ENCODE measurements around the gene EIF4B.
A peak's percentile ranks its signal among the peaks of the same experiment; 100 is the strongest.

The EIF4B gene

GRCh38 chr12:52977170-52977569, 29.1 kb upstream of the EIF4B start:
- H3K27ac ChIP-seq, result no peak overlapping the region
- no peak overlapping the region for H3K4me3 ChIP-seq (ENCODE audit: low read depth in 1 of 2, low read length in 1 of 2)
- no peak for TF ChIP-seq CTCF (IDR thresholded peaks at IDR 0.05)
- H3K4me1 ChIP-seq (ENCODE audit: control insufficient read depth in 1 of 2, insufficient read depth in 1 of 2, low read depth in 1 of 2, low read length in 1 of 2), result no peaks in the 10 kb centered on the region
- H3K36me3 ChIP-seq, result no peaks in the 10 kb centered on the region
- H3K9me3 ChIP-seq, result no peaks in the 10 kb centered on the region
- peaks cover 43% of the 10 kb centered on the region for H3K27me3 ChIP-seq

- Histone ChIP-seq H3K4me3 (ENCODE audit: low read depth in 1 of 2, low read length in 1 of 2) (no peak overlapping the region), H3K4me1 (ENCODE audit: control insufficient read depth in 1 of 2, insufficient read depth in 1 of 2, low read depth in 1 of 2, low read length in 1 of 2) (no peaks in the 10 kb centered on the region), H3K27ac (no peak overlapping the region), H3K36me3 (no peaks in the 10 kb centered on the region), H3K9me3 (no peaks in the 10 kb centered on the region), H3K27me3 (peaks cover 39% of the 10 kb centered on the region)
- no peak for TF ChIP-seq CTCF (IDR thresholded peaks at IDR 0.05)
Observed at GRCh38 chr12:52980096-52980649, 26.1 kb upstream of the EIF4B start.

- no peaks in the 10 kb centered on the region for H3K4me1 ChIP-seq (ENCODE audit: control insufficient read depth in 1 of 2, insufficient read depth in 1 of 2, low read depth in 1 of 2, low read length in 1 of 2)
- H3K36me3 ChIP-seq, result no peaks in the 10 kb centered on the region
- TF ChIP-seq CTCF (IDR thresholded peaks at IDR 0.05), result peak; percentile 51
- no peaks in the 10 kb centered on the region for H3K9me3 ChIP-seq
- no peak overlapping the region for H3K4me3 ChIP-seq (ENCODE audit: low read depth in 1 of 2, low read length in 1 of 2)
- no peak overlapping the region for H3K27ac ChIP-seq
- H3K27me3 ChIP-seq, result peaks cover 32% of the 10 kb centered on the region
Observed at GRCh38 chr12:52980650-52981423, 25.4 kb upstream of the EIF4B start.

GRCh38 chr12:52984136-52984535, 22.1 kb upstream of the EIF4B start:
- no peaks in the 10 kb centered on the region for H3K4me1 ChIP-seq (ENCODE audit: control insufficient read depth in 1 of 2, insufficient read depth in 1 of 2, low read depth in 1 of 2, low read length in 1 of 2)
- no peak overlapping the region for H3K4me3 ChIP-seq (ENCODE audit: low read depth in 1 of 2, low read length in 1 of 2)
- no peaks in the 10 kb centered on the region for H3K36me3 ChIP-seq
- TF ChIP-seq CTCF (IDR thresholded peaks at IDR 0.05), result no peak
- no peak overlapping the region for H3K27ac ChIP-seq
- no peaks in the 10 kb centered on the region for H3K9me3 ChIP-seq
- H3K27me3 ChIP-seq, result peaks cover 11% of the 10 kb centered on the region

- no peaks in the 10 kb centered on the region for H3K27me3 ChIP-seq
- no peaks in the 10 kb centered on the region for H3K9me3 ChIP-seq
- no peaks in the 10 kb centered on the region for H3K36me3 ChIP-seq
- TF ChIP-seq CTCF (IDR thresholded peaks at IDR 0.05), result no peak
- H3K4me3 ChIP-seq (ENCODE audit: low read depth in 1 of 2, low read length in 1 of 2), result no peak overlapping the region
- H3K27ac ChIP-seq, result no peak overlapping the region
- H3K4me1 ChIP-seq (ENCODE audit: control insufficient read depth in 1 of 2, insufficient read depth in 1 of 2, low read depth in 1 of 2, low read length in 1 of 2), result no peaks in the 10 kb centered on the region
Observed at GRCh38 chr12:52988898-52989297, 17.4 kb upstream of the EIF4B start.
